Common myeloid progenitor, CD34-positive (primary cell): ENCODE results near the gene UNC79.
"Not testable (repeated sequence)": the region's sequence is repeated elsewhere in the genome, so short reads cannot be mapped to it uniquely, and the experiment has no call there.

Experiments
- CTCF ChIA-PET: fragments of 350-600 bp; sonication (Branson Sonifier 250); formaldehyde crosslinking; loops from one replicate; lab custom pipeline; 2021; ENCODE audit warnings: antibody characterized with exemption; lab: Charles Lee
- POLR2A ChIA-PET: fragments of 350-600 bp; sonication (Branson Sonifier 250); formaldehyde crosslinking; loops from one replicate; lab custom pipeline; 2021; ENCODE audit warnings: antibody characterized with exemption; lab: Charles Lee
- DNase-seq, 3 donors: peaks; one replicate each; pipeline versions ENCODE4 v3.0.0 to v3.0.0-alpha.2; 2013
- H3K27ac ChIP-seq, 2 experiments: 1 replicate in 1 of 2; 2 replicates in 1 of 2; pipeline ENCODE4 v1.7.0; 2013; ENCODE audit warnings: inconsistent platforms in 2 of 2, low read length in 2 of 2, mild to moderate bottlenecking in 2 of 2, low read depth in 1 of 2, moderate library complexity in 1 of 2; ENCODE audit not compliant: severe bottlenecking in 2 of 2, insufficient read depth in 1 of 2, poor library complexity in 1 of 2
- H3K27me3 ChIP-seq, 5 experiments: replicated peaks in 2 of 5; 1 replicate in 3 of 5; 2 replicates in 2 of 5; pipeline versions ENCODE4 v1.6.1 to v1.7.0; 2013; ENCODE audit warnings: low read length in 4 of 5, mild to moderate bottlenecking in 2 of 5, moderate library complexity in 2 of 5, inconsistent platforms in 1 of 5; ENCODE audit not compliant: insufficient read depth in 5 of 5, control insufficient read depth in 4 of 5
- H3K36me3 ChIP-seq, 4 experiments: 1 replicate in 2 of 4; 2 replicates in 2 of 4; pipeline versions ENCODE4 v1.6.1 to v1.7.0; 2013; ENCODE audit warnings: low read length in 3 of 4, control low read depth in 1 of 4, mild to moderate bottlenecking in 1 of 4; ENCODE audit not compliant: control insufficient read depth in 4 of 4, insufficient read depth in 4 of 4
- H3K4me1 ChIP-seq, 4 experiments: 1 replicate in 3 of 4; 2 replicates in 1 of 4; pipeline versions ENCODE4 v1.6.1 to v1.7.1; 2013; ENCODE audit warnings: low read length in 3 of 4, mild to moderate bottlenecking in 3 of 4, control low read depth in 1 of 4, inconsistent platforms in 1 of 4, moderate library complexity in 1 of 4; ENCODE audit not compliant: control insufficient read depth in 4 of 4, insufficient read depth in 4 of 4; ENCODE audit errors: control extremely low read depth in 1 of 4
- H3K4me3 ChIP-seq, 7 experiments: 1 replicate in 4 of 7; 2 replicates in 3 of 7; pipeline versions ENCODE4 v1.5.1 to v1.7.0; 2013; ENCODE audit warnings: mild to moderate bottlenecking in 7 of 7, low read length in 6 of 7, moderate library complexity in 6 of 7, inconsistent platforms in 2 of 7, low read depth in 2 of 7, control low read depth in 1 of 7; ENCODE audit not compliant: insufficient read depth in 4 of 7, control insufficient read depth in 1 of 7; ENCODE audit errors: extremely low read depth in 1 of 7
- H3K9me3 ChIP-seq, 5 experiments: 1 replicate in 4 of 5; 2 replicates in 1 of 5; pipeline versions ENCODE4 v1.6.1 to v1.7.1; 2013; ENCODE audit warnings: low read length in 4 of 5, mild to moderate bottlenecking in 2 of 5, inconsistent platforms in 1 of 5, low read depth in 1 of 5, moderate library complexity in 1 of 5; ENCODE audit not compliant: control insufficient read depth in 4 of 5, insufficient read depth in 2 of 5; ENCODE audit errors: control extremely low read depth in 1 of 5
- WGBS: methylation state at CpG from one replicate; pipeline ENCODE4 v1.1.5; 2013; ENCODE audit not compliant: insufficient coverage; 5-methylcytosine and 5-hydroxymethylcytosine counted together

Gene UNC79

GRCh38 chr14:93410021-93410420, 20.7 kb upstream of the UNC79 start:
- 88% methylated on average over 2 of the region's 2 CpGs for WGBS
- CTCF ChIA-PET, result no interaction called here
- Histone ChIP-seq H3K36me3 (no peaks in the 10 kb centered on the region), H3K4me1 (no peaks in the 10 kb centered on the region), H3K9me3 (peaks cover 0 to 6% (median 0%) of the 10 kb centered on the region in 5 experiments), H3K27ac (no peak overlapping the region), H3K4me3 (no peak overlapping the region), H3K27me3 (peaks cover 0 to 3% (median 0%) of the 10 kb centered on the region in 5 experiments)
- DNase-seq, result no peak
- POLR2A ChIA-PET, result no interaction called here

GRCh38 chr14:93410893-93411292, 19.8 kb upstream of the UNC79 start:
- Histone ChIP-seq H3K36me3 (no peaks in the 10 kb centered on the region), H3K9me3 (peaks cover 0 to 6% (median 0%) of the 10 kb centered on the region in 5 experiments), H3K4me3 (no peak overlapping the region), H3K27ac (no peak overlapping the region), H3K4me1 (no peaks in the 10 kb centered on the region), H3K27me3 (peaks cover 0 to 3% (median 0%) of the 10 kb centered on the region in 5 experiments)
- no peak for DNase-seq
- ChIA-PET POLR2A (no interaction called here), CTCF (interaction anchor here (1.1 kb wide), 1 partner anchor 8 kb away, joined by 3 read pairs; no protein-coding TSS in a partner anchor)
- WGBS, result 100% methylated on average over 3 of the region's 3 CpGs

- WGBS, result no CpG with 5 or more reads among the region's 1 CpG
- DNase-seq, CTCF ChIA-PET, H3K27ac ChIP-seq, H3K4me1 ChIP-seq, H3K36me3 ChIP-seq, H3K4me3 ChIP-seq, POLR2A ChIA-PET: not testable (repeated sequence)
- peaks cover 0 to 12% (median 5%) of the 10 kb centered on the region in 5 experiments for H3K9me3 ChIP-seq
- H3K27me3 ChIP-seq, result peaks cover 3 to 22% (median 8%) of the 10 kb centered on the region in 5 experiments
Observed at GRCh38 chr14:93425136-93425535, 5.6 kb upstream of the UNC79 start.

- Histone ChIP-seq H3K36me3 (no peaks in the 10 kb centered on the region), H3K4me1 (peaks cover 0 to 7% (median 4%) of the 10 kb centered on the region in 4 experiments), H3K9me3 (peaks cover 0 to 16% (median 6%) of the 10 kb centered on the region in 5 experiments), H3K27me3 (peaks cover 7 to 38% (median 14%) of the 10 kb centered on the region in 5 experiments), H3K27ac (no peak overlapping the region), H3K4me3 (no peak overlapping the region)
- ChIA-PET POLR2A (no interaction called here), CTCF (no interaction called here)
- no peak for DNase-seq
Observed at GRCh38 chr14:93426750-93427149, 4.0 kb upstream of the UNC79 start.

- Histone ChIP-seq H3K27me3 (peaks cover 13 to 64% (median 28%) of the 10 kb centered on the region in 5 experiments), H3K27ac (no peak overlapping the region), H3K4me1 (peaks cover 0 to 7% (median 4%) of the 10 kb centered on the region in 4 experiments), H3K4me3 (peak overlapping the region in 2 of 7 experiments; percentile 15 to 36), H3K9me3 (peaks cover 0 to 8% (median 6%) of the 10 kb centered on the region in 5 experiments), H3K36me3 (no peaks in the 10 kb centered on the region)
- POLR2A ChIA-PET, result no interaction called here
- WGBS, result 3% methylated on average over 6 of the region's 27 CpGs
- CTCF ChIA-PET, result no interaction called here
- DNase-seq, result peak; percentile 3 to 34 (median 29)
Observed at GRCh38 chr14:93431036-93431670, 414 bp downstream of the UNC79 start.

- DNase-seq, result no peak
- Histone ChIP-seq H3K36me3 (no peaks in the 10 kb centered on the region), H3K9me3 (peaks cover 0 to 3% (median 0%) of the 10 kb centered on the region in 5 experiments), H3K4me3 (no peak overlapping the region), H3K27ac (no peak overlapping the region), H3K27me3 (peaks cover 0 to 8% (median 3%) of the 10 kb centered on the region in 5 experiments), H3K4me1 (no peaks in the 10 kb centered on the region)
- no CpG with 5 or more reads among the region's 1 CpG for WGBS
- ChIA-PET POLR2A (no interaction called here), CTCF (no interaction called here)
Observed at GRCh38 chr14:93454224-93454623, 23.5 kb downstream of the UNC79 start.

GRCh38 chr14:93456356-93456755, 25.6 kb downstream of the UNC79 start:
- Histone ChIP-seq H3K4me1 (no peaks in the 10 kb centered on the region), H3K36me3 (no peaks in the 10 kb centered on the region), H3K4me3 (no peak overlapping the region), H3K9me3 (peaks cover 0 to 3% (median 0%) of the 10 kb centered on the region in 5 experiments), H3K27me3 (peaks cover 0 to 7% (median 3%) of the 10 kb centered on the region in 5 experiments), H3K27ac (no peak overlapping the region)
- POLR2A ChIA-PET, result no interaction called here
- CTCF ChIA-PET, result no interaction called here
- DNase-seq, result no peak
